Vagina (tissue), 2 donors: ENCODE results near the gene SIVA1.

Experiments
- CTCF ChIP-seq, 3 experiments: fragments of 450-650 bp in 2 of 3; fragments of 200-600 bp in 1 of 3; sonication (generic) in 1 of 3; IDR thresholded peaks; one replicate each; pipeline ENCODE4 v1.5.1; 2017 to 2019; ENCODE audit warnings: antibody characterized with exemption in 3 of 3, mild to moderate bottlenecking in 2 of 3, moderate library complexity in 2 of 3
- POLR2A ChIP-seq, 2 donors: fragments of 450-650 bp; IDR thresholded peaks; one replicate each; pipeline ENCODE4 v1.6.1; 2017; ENCODE audit warnings: antibody characterized with exemption in 2 of 2, mild to moderate bottlenecking in 2 of 2, moderate library complexity in 2 of 2
- POLR2AphosphoS5 ChIP-seq, 2 donors: sonication (generic); formaldehyde crosslinking; IDR thresholded peaks; one replicate each; pipeline ENCODE4 v1.9.0; 2017; ENCODE audit warnings: antibody characterized with exemption in 2 of 2, mild to moderate bottlenecking in 2 of 2, low read depth in 1 of 2; ENCODE audit not compliant: insufficient read depth in 1 of 2

- TF ChIP-seq CTCF (IDR thresholded peaks at IDR 0.05) = no peak
- no peak for TF ChIP-seq POLR2A (IDR thresholded peaks at IDR 0.05)
- TF ChIP-seq POLR2AphosphoS5 (IDR thresholded peaks at IDR 0.05; ENCODE audit: insufficient read depth in 1 of 2, low read depth in 1 of 2) = no peak
Measured at GRCh38 chr14:104802394-104803184, 49.6 kb downstream of the SIVA1 start.
